VCaP (cell line): Measurements from ENCODE around the gene SPOPL.

Source experiments
- H3K27ac ChIP-seq: fragments of 450-650 bp; 2 replicates; pipeline ENCODE4 v1.5.1; 2017
- TF ChIP-seq, protein P1 (sequence below): fragments of 450-650 bp; conservative IDR thresholded peaks from 2 replicates; pipeline ENCODE4 v1.5.1; 2017; ENCODE audit warnings: mild to moderate bottlenecking, moderate library complexity

SPOPL gene

DNA sequence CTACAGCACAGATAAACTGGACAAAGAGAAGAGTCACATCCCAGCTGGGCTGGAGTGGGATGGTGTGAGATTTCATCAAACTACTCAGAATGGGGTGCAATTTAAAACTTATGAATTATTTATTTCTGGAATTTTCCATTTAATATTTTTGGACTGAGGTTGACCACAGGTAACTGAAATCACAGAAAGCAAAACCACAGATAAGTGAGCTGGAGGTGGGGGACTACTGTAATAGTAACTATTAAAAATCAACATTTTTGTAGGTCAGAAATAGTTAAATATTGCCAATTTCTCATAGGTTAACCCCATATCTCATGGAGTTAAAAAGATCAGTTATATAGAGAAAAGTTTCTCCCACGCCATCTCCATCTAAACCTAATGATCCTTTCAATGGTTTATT is 88.1 kb downstream of the SPOPL start:
- TF ChIP-seq, protein P1, sequence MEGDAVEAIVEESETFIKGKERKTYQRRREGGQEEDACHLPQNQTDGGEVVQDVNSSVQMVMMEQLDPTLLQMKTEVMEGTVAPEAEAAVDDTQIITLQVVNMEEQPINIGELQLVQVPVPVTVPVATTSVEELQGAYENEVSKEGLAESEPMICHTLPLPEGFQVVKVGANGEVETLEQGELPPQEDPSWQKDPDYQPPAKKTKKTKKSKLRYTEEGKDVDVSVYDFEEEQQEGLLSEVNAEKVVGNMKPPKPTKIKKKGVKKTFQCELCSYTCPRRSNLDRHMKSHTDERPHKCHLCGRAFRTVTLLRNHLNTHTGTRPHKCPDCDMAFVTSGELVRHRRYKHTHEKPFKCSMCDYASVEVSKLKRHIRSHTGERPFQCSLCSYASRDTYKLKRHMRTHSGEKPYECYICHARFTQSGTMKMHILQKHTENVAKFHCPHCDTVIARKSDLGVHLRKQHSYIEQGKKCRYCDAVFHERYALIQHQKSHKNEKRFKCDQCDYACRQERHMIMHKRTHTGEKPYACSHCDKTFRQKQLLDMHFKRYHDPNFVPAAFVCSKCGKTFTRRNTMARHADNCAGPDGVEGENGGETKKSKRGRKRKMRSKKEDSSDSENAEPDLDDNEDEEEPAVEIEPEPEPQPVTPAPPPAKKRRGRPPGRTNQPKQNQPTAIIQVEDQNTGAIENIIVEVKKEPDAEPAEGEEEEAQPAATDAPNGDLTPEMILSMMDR, result no peak
- no peak overlapping the region for H3K27ac ChIP-seq

- H3K27ac ChIP-seq, result no peak overlapping the region
- TF ChIP-seq, protein P1, result no peak
These were observed 94.8 kb downstream of the SPOPL start for GRCh38 chr2:138596403-138596802.

GRCh38 chr2:138600732-138601457 is 99.3 kb downstream of the SPOPL start:
- H3K27ac ChIP-seq, result no peak overlapping the region
- TF ChIP-seq, protein P1, result no peak

GRCh38 chr2:138601458-138602165 is 100.0 kb downstream of the SPOPL start:
- H3K27ac ChIP-seq, result no peak overlapping the region
- TF ChIP-seq, protein P1, result no peak

DNA sequence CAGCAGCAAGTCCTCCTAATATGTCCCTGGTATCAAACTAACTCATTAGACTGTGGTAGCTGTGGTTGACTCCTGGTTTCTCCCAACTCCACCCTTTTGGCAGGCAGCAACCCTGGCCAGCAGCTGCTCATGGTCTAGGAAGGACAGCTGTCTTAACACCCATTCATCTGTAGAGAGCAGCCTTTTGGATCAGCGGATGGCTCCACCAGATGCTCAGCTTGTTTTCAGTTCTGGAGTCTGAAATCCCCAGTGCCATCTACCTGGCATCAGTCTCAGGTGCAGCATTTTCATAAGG is 100.5 kb downstream of the SPOPL start:
- TF ChIP-seq, protein P1, result no peak

GRCh38 chr2:138607746-138608145 is 106.2 kb downstream of the SPOPL start:
- H3K27ac ChIP-seq, result no peak overlapping the region
- TF ChIP-seq, protein P1, result no peak

More for the DNA sequence above, 100.5 kb downstream of the SPOPL start:
- H3K27ac ChIP-seq, result no peak overlapping the region

GRCh38 chr2:138609446-138609845 is 107.9 kb downstream of the SPOPL start:
- TF ChIP-seq, protein P1, result no peak

More at GRCh38 chr2:138609446-138609845, 107.9 kb downstream of the SPOPL start:
- H3K27ac ChIP-seq, result no peak overlapping the region
